IMR-90 (cell line): ENCODE data around the gene GADD45GIP1.

Source experiments
- MAZ ChIP-seq: IDR thresholded peaks from 2 replicates; pipeline ENCODE4 v1.6.1; 2012; ENCODE audit warnings: low read depth, mild to moderate bottlenecking, low read length, improper control_type of control experiment, moderate library complexity, borderline replicate concordance
- POLR2A ChIP-seq: IDR thresholded peaks from 2 replicates; pipeline ENCODE4 v1.6.1; 2012; ENCODE audit warnings: mild to moderate bottlenecking, low read depth, low read length
- RFX5 ChIP-seq: IDR thresholded peaks from 2 replicates; pipeline ENCODE4 v1.8.0; 2012; ENCODE audit warnings: low read depth, mild to moderate bottlenecking, low read length, moderate library complexity
- TF ChIP-seq, protein P1 (sequence below): conservative IDR thresholded peaks from 2 replicates; pipeline ENCODE4 v1.5.1; 2012; ENCODE audit warnings: mild to moderate bottlenecking, low read depth, low read length, improper control_type of control experiment

DNA sequence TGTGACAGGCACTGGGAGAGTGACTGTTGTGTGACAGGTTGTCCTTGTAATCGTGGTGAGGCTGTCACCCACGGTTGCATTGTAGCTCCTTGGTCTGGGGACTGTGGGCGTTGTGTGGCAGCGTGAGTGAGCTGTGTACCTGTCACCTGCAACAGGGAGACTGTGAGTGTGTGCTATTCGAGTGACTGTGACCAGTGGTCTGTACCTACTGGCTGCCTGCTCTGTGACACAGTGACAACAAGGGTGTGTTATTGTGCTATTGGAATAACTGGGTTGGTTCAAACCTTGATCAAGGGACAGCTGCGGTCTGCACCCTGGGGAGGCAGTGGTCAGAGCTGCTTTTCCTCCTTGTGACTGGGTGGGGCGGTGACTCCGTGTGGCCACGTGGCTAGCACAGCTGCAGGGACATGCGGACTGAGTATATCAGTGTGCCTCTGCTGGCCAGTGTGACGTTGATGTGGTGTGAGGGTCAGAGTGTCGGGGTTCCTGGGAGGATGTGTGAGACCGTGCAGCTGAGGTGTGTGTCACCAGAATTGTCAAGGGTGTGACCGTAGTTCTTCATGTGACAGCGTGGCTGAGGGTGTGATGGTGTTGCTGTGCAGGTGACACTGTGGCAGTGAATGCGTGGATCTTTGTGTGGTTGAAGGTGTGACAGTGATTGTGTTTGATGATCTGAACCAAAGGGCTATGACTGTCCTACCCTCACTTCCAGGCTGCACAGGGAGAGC lies 28.2 kb upstream of the GADD45GIP1 start:
- TF ChIP-seq POLR2A (no peak), MAZ (no peak), RFX5 (no peak)
- TF ChIP-seq, protein P1, sequence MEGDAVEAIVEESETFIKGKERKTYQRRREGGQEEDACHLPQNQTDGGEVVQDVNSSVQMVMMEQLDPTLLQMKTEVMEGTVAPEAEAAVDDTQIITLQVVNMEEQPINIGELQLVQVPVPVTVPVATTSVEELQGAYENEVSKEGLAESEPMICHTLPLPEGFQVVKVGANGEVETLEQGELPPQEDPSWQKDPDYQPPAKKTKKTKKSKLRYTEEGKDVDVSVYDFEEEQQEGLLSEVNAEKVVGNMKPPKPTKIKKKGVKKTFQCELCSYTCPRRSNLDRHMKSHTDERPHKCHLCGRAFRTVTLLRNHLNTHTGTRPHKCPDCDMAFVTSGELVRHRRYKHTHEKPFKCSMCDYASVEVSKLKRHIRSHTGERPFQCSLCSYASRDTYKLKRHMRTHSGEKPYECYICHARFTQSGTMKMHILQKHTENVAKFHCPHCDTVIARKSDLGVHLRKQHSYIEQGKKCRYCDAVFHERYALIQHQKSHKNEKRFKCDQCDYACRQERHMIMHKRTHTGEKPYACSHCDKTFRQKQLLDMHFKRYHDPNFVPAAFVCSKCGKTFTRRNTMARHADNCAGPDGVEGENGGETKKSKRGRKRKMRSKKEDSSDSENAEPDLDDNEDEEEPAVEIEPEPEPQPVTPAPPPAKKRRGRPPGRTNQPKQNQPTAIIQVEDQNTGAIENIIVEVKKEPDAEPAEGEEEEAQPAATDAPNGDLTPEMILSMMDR, result no peak
